RWPE1 (cell line): ENCODE data around the gene NAALADL2.

Source experiments
- CTCF ChIA-PET: fragments of 350-600 bp; sonication (Branson Sonifier 250); formaldehyde crosslinking; extraction: SDS; loops from one replicate; lab custom pipeline; 2021; lab: Yijun Ruan, JAX
- POLR2A ChIA-PET: fragments of 400-600 bp; formaldehyde crosslinking; extraction: SDS; loops from one replicate; lab custom pipeline; 2020; ENCODE audit warnings: antibody characterized with exemption; ENCODE audit not compliant: low non-redundant PET; lab: Yijun Ruan, JAX
- DNase-seq: peaks from one replicate; pipeline ENCODE4 v3.0.0; 2012; ENCODE audit warnings: low spot score
- H3K27ac ChIP-seq: fragments of 450-650 bp; 2 replicates; pipeline ENCODE4 v1.5.1; 2017
- TF ChIP-seq, protein P1 (sequence below): fragments of 450-650 bp; conservative IDR thresholded peaks from 2 replicates; pipeline ENCODE4 v1.5.1; 2017; ENCODE audit warnings: low read depth, mild to moderate bottlenecking

The NAALADL2 gene

GRCh38 chr3:174858353-174858752, 781 bp upstream of the NAALADL2 start:
- POLR2A ChIA-PET = no interaction called here
- DNase-seq = no peak

DNA sequence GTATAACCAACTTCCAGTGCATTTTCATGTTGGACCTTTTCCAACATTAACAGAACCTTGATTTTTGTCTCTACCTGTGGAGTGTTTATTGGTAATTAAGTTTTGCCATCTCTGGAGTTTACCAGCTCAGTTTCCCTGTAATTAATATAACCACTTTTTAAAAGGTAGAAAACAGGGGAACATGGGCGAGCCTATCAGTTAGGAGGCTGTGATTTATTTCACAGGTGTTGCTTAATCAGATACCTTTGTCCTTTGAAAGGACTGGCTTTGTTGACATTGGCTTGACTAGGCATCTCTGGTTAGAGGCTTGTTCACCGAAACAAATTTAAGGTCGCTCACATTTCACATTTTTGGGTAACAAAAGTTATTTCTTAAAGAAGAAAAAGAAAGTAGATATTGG, 622 bp downstream of the NAALADL2 start:
- no peak for DNase-seq

More at GRCh38 chr3:174858353-174858752, 781 bp upstream of the NAALADL2 start:
- TF ChIP-seq, protein P1, sequence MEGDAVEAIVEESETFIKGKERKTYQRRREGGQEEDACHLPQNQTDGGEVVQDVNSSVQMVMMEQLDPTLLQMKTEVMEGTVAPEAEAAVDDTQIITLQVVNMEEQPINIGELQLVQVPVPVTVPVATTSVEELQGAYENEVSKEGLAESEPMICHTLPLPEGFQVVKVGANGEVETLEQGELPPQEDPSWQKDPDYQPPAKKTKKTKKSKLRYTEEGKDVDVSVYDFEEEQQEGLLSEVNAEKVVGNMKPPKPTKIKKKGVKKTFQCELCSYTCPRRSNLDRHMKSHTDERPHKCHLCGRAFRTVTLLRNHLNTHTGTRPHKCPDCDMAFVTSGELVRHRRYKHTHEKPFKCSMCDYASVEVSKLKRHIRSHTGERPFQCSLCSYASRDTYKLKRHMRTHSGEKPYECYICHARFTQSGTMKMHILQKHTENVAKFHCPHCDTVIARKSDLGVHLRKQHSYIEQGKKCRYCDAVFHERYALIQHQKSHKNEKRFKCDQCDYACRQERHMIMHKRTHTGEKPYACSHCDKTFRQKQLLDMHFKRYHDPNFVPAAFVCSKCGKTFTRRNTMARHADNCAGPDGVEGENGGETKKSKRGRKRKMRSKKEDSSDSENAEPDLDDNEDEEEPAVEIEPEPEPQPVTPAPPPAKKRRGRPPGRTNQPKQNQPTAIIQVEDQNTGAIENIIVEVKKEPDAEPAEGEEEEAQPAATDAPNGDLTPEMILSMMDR = no peak
- CTCF ChIA-PET = no interaction called here
- H3K27ac ChIP-seq = no peak overlapping the region

GRCh38 chr3:174862101-174862500, 3.0 kb downstream of the NAALADL2 start:
- TF ChIP-seq, protein P1 = peak; percentile 26; the same call in 1 of the 2 replicates
- POLR2A ChIA-PET = no interaction called here
- DNase-seq = peak; percentile 49
- CTCF ChIA-PET = interaction anchor here (0.6 to 1.2 kb wide), 5 partner anchors 71 to 1576 kb away, joined by 3 to 5 read pairs (median 3); no protein-coding TSS in a partner anchor
- H3K27ac ChIP-seq = no peak overlapping the region

More for the DNA sequence above, 622 bp downstream of the NAALADL2 start:
- ChIA-PET CTCF (no interaction called here), POLR2A (no interaction called here)
- no peak overlapping the region for H3K27ac ChIP-seq
- TF ChIP-seq, protein P1 = no peak

DNA sequence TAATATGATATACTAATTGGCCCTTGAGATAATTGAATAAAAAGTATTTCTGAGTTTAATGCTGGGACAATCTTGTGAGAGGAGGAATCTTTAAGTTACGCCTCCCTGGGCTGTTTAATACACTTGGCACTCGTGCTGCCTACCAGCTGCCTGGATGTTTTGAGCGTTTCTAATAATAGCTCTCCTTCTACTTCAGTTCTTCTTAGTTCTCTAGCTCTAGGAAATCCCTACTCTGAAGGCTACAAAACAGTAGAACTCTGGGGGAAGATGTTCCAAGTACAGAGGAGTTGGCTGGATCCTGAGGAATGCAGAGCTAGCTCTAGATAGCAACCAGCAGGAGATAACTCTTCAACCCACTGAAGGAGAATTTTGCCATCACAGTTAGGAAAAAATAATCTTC, 3.5 kb downstream of the NAALADL2 start:
- H3K27ac ChIP-seq = no peak overlapping the region
- CTCF ChIA-PET = interaction anchor here (0.6 to 1.2 kb wide), 3 partner anchors 71 to 1575 kb away, joined by 3 read pairs; no protein-coding TSS in a partner anchor
- no peak for DNase-seq
- TF ChIP-seq, protein P1 = no peak
- POLR2A ChIA-PET = no interaction called here

- CTCF ChIA-PET = interaction anchor here (0.7 kb wide), 1 partner anchor 601 kb away, joined by 3 read pairs; no protein-coding TSS in a partner anchor
Measured at GRCh38 chr3:174863488-174863887, 4.4 kb downstream of the NAALADL2 start.

GRCh38 chr3:174869448-174869847, 10.3 kb downstream of the NAALADL2 start:
- DNase-seq = no peak
- CTCF ChIA-PET = interaction anchor here (1.0 kb wide), 1 partner anchor 15 kb away, joined by 3 read pairs; no protein-coding TSS in a partner anchor
- POLR2A ChIA-PET = no interaction called here
- TF ChIP-seq, protein P1 = no peak
- no peak overlapping the region for H3K27ac ChIP-seq

More at GRCh38 chr3:174863488-174863887, 4.4 kb downstream of the NAALADL2 start:
- POLR2A ChIA-PET = no interaction called here
- H3K27ac ChIP-seq = no peak overlapping the region
- TF ChIP-seq, protein P1 = no peak
- DNase-seq = peak; percentile 30
